Psoas muscle (tissue), 8 donors: ENCODE measurements around the gene GRM4. TPM values are rescaled to one million over a fixed set of nuclear protein-coding genes. Genes with fewer than 3 reads are reported as not detected.

ENCODE experiments used
- ATAC-seq, 4 donors: fragments of 200-7000 bp; cut with Tn5 transposase; one replicate each; pipeline ENCODE4 v1.9.1; 2020; ENCODE audit warnings: moderate library complexity in 3 of 4, mild to moderate bottlenecking in 2 of 4
- DNase-seq, 2 donors: peaks; one replicate each; pipeline ENCODE4 v3.0.0-alpha.2; 2020
- H3K27ac ChIP-seq: fragments of 200-600 bp; one replicate; pipeline ENCODE4 v1.8.0; 2022
- H3K27me3 ChIP-seq, 3 donors: fragments of 200-600 bp in 1 of 3; one replicate each; pipeline versions ENCODE4 v1.6.1 to v1.8.0; 2013 to 2022; ENCODE audit warnings: low read length in 2 of 3, mild to moderate bottlenecking in 2 of 3, moderate library complexity in 1 of 3; ENCODE audit not compliant: insufficient read depth in 3 of 3
- H3K36me3 ChIP-seq, 2 donors: fragments of 200-600 bp in 1 of 2; one replicate each; pipeline versions ENCODE4 v1.6.1 to v1.8.0; 2013 to 2022; ENCODE audit warnings: low read depth in 1 of 2, mild to moderate bottlenecking in 1 of 2, moderate library complexity in 1 of 2; ENCODE audit not compliant: insufficient read depth in 1 of 2
- H3K4me1 ChIP-seq: fragments of 200-600 bp; one replicate; pipeline ENCODE4 v1.8.0; 2022
- H3K4me3 ChIP-seq: fragments of 200-600 bp; one replicate; pipeline ENCODE4 v1.8.0; 2022; ENCODE audit warnings: mild to moderate bottlenecking
- H3K9me3 ChIP-seq: fragments of 200-600 bp; one replicate; pipeline ENCODE4 v1.8.0; 2022
- WGBS, 3 donors: extraction: QIAGEN DNeasy Blood & Tissue Kit; methylation state at CpG; one replicate each; pipeline versions ENCODE4 v1.1.6 to v1.1.7; 2013; 5-methylcytosine and 5-hydroxymethylcytosine counted together
- intact Hi-C, 2 donors: fragments of 100-400 bp; cut with DNase I; formaldehyde crosslinking; loops; one replicate each; pipeline versions ENCODE4 v1.11.0 to v1.14.2; 2022
- polyA plus RNA-seq, 3 donors: library from polyadenylated mRNA; stranded (reverse); fragments of 200-250 nt; gene quantifications; one replicate each; pipeline ENCODE4 v1.2.3, GENCODE V29; 2013
- total RNA-seq, 4 donors: library from RNA; stranded (reverse); fragmentation: NEBNext Ultra II Directional in 2 of 4; extraction: Animal tissue kit (Norgen Biotek cat#: 25700) in 2 of 4; gene quantifications; one replicate each; pipeline versions ENCODE4 v1.2.1 to v1.2.4, GENCODE V29; 2021 to 2023
- TF ChIP-seq, protein P1 (sequence below): fragments of 200-600 bp; IDR thresholded peaks from one replicate; pipeline ENCODE4 v1.8.0; 2022; ENCODE audit warnings: antibody characterized with exemption
- donor health status: healthy with polysubstance abuse.
- donor health status: DM: no; HTN: no; CAD: no; lungs with moderate emphysema.
- donor health status: Bipolar disorder and iron deficiency.
- donor health status: healthy.
- donor health status: DM: yes; HTN: yes; CAD: no.
- donor health status: DM: no; HTN: no; CAD: no.
- donor health status: DM: no; HTN: no; CAD: no.
- donor health status: DM: yes; HTN: yes; CAD: no.

Gene GRM4
- total and polyA plus RNA-seq, 7 donors, result 0.07 to 0.39 (median 0.14) TPM; not detected in 4

DNA sequence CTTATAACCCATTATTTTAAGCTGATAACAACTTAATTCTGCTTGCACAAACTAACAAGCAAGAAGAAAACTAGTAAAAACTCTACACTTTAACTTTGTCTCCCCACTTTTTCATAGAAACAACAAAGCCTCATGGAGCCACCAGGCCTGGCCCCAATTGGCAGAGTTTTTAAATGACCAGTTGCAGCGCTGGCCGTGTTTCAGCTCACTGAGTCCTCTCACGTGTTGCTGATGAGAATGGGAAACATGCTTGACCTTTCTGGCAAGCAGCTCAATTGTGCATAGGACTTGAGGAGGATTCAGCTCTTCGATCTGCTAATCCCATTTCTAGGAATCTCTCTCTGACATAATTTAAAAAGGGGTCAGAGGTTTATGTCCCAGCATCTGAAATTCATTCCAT, 24.5 kb upstream of the GRM4 start:
- WGBS, 3 donors, result 24 to 30% (median 29%) methylated on average over 4 of the region's 4 CpGs
- Histone ChIP-seq H3K27ac (no peak overlapping the region), H3K9me3 (no peaks in the 10 kb centered on the region), H3K27me3 (no peaks in the 10 kb centered on the region), H3K4me1 (no peaks in the 10 kb centered on the region), H3K36me3 (no peaks in the 10 kb centered on the region), H3K4me3 (no peak overlapping the region)
- ATAC-seq, result no peak
- intact Hi-C loops, result no loop called here
- TF ChIP-seq, protein P1, sequence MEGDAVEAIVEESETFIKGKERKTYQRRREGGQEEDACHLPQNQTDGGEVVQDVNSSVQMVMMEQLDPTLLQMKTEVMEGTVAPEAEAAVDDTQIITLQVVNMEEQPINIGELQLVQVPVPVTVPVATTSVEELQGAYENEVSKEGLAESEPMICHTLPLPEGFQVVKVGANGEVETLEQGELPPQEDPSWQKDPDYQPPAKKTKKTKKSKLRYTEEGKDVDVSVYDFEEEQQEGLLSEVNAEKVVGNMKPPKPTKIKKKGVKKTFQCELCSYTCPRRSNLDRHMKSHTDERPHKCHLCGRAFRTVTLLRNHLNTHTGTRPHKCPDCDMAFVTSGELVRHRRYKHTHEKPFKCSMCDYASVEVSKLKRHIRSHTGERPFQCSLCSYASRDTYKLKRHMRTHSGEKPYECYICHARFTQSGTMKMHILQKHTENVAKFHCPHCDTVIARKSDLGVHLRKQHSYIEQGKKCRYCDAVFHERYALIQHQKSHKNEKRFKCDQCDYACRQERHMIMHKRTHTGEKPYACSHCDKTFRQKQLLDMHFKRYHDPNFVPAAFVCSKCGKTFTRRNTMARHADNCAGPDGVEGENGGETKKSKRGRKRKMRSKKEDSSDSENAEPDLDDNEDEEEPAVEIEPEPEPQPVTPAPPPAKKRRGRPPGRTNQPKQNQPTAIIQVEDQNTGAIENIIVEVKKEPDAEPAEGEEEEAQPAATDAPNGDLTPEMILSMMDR, result no peak
- no peak for DNase-seq

DNA sequence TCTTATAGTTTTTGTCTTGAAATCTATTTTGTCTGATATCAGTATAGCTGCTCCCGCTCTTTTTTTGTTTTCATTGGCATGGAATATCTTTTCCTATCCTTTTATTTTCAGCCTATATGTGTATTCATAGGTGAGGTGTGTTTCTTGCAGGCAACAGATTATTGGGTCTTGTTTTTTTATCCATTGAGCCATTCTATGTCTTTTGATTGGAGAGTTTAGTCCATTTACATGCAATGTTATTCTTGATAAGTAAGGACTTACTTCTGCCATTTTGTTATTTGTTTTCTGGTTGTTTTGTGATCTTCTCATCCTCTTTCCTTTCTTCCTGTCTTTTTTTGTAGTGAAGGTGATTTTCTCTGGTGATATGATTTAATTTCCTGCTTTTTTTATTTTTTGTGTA, 24.0 kb upstream of the GRM4 start:
- intact Hi-C loops, result loop anchor here in 1 of 2 donors (10.0 kb wide), 1 partner anchor 435 kb away; no protein-coding TSS in a partner anchor
- H3K9me3 ChIP-seq, result no peaks in the 10 kb centered on the region

DNA sequence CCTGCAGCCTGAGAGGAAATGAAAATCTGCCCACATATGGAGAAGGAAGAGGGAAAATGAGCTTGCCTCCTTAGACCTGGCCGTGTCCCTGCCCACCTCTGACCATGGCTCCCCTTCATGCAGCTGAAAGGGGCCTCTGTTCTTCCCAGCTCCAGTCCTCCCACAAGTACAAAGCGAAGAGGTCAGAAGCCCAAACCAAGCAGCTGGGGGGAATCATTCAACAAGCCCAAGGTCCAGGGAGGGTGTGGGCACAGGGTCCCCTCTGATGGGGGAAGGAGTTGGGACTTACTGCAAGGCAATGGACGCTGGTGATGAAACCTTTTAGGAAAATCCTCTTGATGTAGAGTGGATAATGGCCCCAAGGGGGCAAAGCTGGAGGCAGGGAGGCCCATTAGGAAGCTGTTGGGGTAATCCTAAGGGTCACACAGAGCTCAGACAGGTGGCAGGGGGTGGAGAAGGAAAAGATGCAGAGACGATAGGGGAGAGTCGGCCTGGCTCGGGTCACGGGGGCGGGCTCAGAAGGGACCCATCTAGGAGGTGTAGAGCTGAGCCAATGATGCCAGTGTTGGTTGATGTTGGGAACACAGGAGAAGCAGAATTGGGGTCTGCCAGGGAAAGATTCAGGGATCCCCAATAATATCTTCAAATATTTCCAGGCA, 16.1 kb upstream of the GRM4 start:
- 58 to 69% (median 69%) methylated on average over 8 of the region's 8 CpGs for WGBS, 3 donors
- Histone ChIP-seq H3K27me3 (peaks cover 0 to 3% (median 3%) of the 10 kb centered on the region in 3 donors), H3K9me3 (peaks cover 17% of the 10 kb centered on the region), H3K4me3 (no peak overlapping the region), H3K27ac (no peak overlapping the region), H3K36me3 (no peaks in the 10 kb centered on the region), H3K4me1 (no peaks in the 10 kb centered on the region)
- TF ChIP-seq, protein P1, result no peak
- no peak for ATAC-seq
- DNase-seq, result no peak
- intact Hi-C loops, result loop anchor here in 1 of 2 donors (10.0 kb wide), 1 partner anchor 443 kb away; no protein-coding TSS in a partner anchor

More for the DNA sequence above, 24.0 kb upstream of the GRM4 start:
- Histone ChIP-seq H3K4me1 (no peaks in the 10 kb centered on the region), H3K27me3 (no peaks in the 10 kb centered on the region), H3K36me3 (no peaks in the 10 kb centered on the region), H3K4me3 (no peak overlapping the region), H3K27ac (no peak overlapping the region)
- ATAC-seq (no peak), DNase-seq (no peak)
- 94 to 100% (median 94%) methylated on average over 1 of the region's 1 CpG for WGBS, 3 donors
- TF ChIP-seq, protein P1, result no peak

GRCh38 chr6:34159844-34160243, 14.0 kb upstream of the GRM4 start:
- TF ChIP-seq, protein P1, result no peak
- H3K9me3 ChIP-seq, result peaks cover 17% of the 10 kb centered on the region
- H3K4me3 ChIP-seq, result no peak overlapping the region
- intact Hi-C loops, result loop anchor here (10.0 kb wide), 3 partner anchors 445 to 575 kb away; partner anchors contain the start of gene BAK1 (in 2 of the 2)
- no peak overlapping the region for H3K27ac ChIP-seq
- H3K36me3 ChIP-seq, result no peaks in the 10 kb centered on the region
- DNase-seq, result no peak
- ATAC-seq, result no peak
- peaks cover 0 to 10% (median 5%) of the 10 kb centered on the region in 3 donors for H3K27me3 ChIP-seq
- no peaks in the 10 kb centered on the region for H3K4me1 ChIP-seq
